Rectal smooth muscle tissue (tissue), 1 donor: ENCODE measurements around the gene MRGPRG.

ENCODE experiments used
- H3K27ac ChIP-seq: one replicate; pipeline ENCODE4 v1.7.0; 2013; ENCODE audit warnings: low read depth, low read length, inconsistent platforms
- H3K27me3 ChIP-seq: one replicate; pipeline ENCODE4 v1.7.0; 2013; ENCODE audit warnings: low read length; ENCODE audit not compliant: control insufficient read depth, insufficient read depth
- H3K36me3 ChIP-seq: one replicate; pipeline ENCODE4 v1.7.0; 2013; ENCODE audit warnings: low read length; ENCODE audit not compliant: control insufficient read depth, insufficient read depth
- H3K4me1 ChIP-seq: one replicate; pipeline ENCODE4 v1.7.0; 2013; ENCODE audit warnings: low read length; ENCODE audit not compliant: control insufficient read depth, insufficient read depth
- H3K4me3 ChIP-seq: one replicate; pipeline ENCODE4 v1.7.0; 2013; ENCODE audit warnings: low read length
- H3K9ac ChIP-seq: one replicate; pipeline ENCODE4 v1.7.0; 2013; ENCODE audit warnings: low read length

Gene MRGPRG

DNA sequence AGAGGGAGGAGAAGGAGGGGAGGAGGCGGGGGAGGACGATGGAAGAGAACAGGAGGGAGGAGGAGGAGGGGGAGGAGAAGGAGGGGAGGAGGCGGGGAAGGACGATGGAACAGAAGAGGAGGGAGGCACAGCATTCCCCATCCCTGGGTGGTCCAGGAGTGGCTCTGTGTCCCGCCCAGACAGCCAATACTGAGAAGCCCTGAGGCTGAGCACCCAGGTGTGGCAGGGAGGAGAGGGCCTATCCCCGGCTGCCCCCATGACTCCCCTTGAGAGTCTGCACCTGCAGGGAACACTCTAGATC, 12.9 kb upstream of the MRGPRG start:
- Histone ChIP-seq H3K9ac (no peak overlapping the region), H3K27ac (no peak overlapping the region), H3K4me3 (no peak overlapping the region), H3K27me3 (peaks cover 4% of the 10 kb centered on the region), H3K4me1 (no peaks in the 10 kb centered on the region), H3K36me3 (no peaks in the 10 kb centered on the region)

DNA sequence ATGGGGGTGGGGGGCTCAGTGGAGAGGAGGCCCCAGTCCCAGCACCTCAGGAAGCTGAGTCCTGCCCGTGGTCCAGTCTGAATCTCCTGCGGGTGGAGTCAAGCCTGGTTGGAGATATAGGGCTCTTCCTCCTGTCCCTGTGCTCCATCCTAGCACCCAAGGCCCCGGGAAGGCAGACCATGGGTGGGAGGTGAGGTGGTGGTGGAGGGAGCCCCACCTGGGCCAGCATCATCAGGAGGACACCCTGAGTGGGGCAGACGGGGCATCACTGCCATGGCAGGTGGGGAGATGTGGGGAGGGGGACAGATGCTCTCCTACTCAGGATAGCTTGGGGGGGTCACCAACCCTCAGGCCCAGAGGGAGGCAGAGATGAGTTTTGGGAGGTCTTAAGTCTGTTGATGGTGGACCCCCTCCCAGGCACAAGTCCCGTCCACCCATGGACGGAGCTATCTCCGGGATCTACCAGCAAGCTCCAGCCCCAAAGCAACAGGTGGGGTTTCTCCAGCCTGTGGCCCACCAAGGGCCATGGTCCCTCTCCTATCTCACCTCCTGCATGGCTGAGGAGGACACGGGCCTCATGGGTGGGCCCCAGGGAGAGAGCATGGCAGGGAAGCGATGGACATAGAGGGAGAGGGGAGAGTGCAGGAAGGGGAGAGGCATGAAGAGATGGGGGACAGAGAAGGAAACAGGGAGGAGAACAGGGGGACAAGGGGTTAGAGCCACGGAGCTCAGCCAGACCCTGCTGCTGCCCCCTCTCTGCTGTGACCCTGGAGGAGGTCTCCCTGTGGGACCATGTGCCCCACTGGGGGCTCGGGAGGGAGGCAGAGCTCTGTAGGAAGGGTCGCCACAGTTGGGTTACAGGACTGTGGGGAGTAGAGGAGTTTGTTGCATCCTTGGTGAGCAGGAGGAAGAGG, 12.3 kb upstream of the MRGPRG start:
- Histone ChIP-seq H3K27me3 (peaks cover 4% of the 10 kb centered on the region), H3K36me3 (no peaks in the 10 kb centered on the region), H3K9ac (no peak overlapping the region), H3K4me3 (no peak overlapping the region), H3K27ac (no peak overlapping the region), H3K4me1 (no peaks in the 10 kb centered on the region)

GRCh38 chr11:3229673-3230630, 11.3 kb upstream of the MRGPRG start:
- Histone ChIP-seq H3K36me3 (no peaks in the 10 kb centered on the region), H3K9ac (no peak overlapping the region), H3K4me1 (no peaks in the 10 kb centered on the region), H3K27ac (no peak overlapping the region), H3K27me3 (peaks cover 4% of the 10 kb centered on the region), H3K4me3 (no peak overlapping the region)

- Histone ChIP-seq H3K27ac (no peak overlapping the region), H3K27me3 (peaks cover 4% of the 10 kb centered on the region), H3K4me3 (no peak overlapping the region), H3K4me1 (no peaks in the 10 kb centered on the region), H3K36me3 (no peaks in the 10 kb centered on the region), H3K9ac (no peak overlapping the region)
These were observed 9.8 kb upstream of the MRGPRG start for GRCh38 chr11:3228445-3228829.

DNA sequence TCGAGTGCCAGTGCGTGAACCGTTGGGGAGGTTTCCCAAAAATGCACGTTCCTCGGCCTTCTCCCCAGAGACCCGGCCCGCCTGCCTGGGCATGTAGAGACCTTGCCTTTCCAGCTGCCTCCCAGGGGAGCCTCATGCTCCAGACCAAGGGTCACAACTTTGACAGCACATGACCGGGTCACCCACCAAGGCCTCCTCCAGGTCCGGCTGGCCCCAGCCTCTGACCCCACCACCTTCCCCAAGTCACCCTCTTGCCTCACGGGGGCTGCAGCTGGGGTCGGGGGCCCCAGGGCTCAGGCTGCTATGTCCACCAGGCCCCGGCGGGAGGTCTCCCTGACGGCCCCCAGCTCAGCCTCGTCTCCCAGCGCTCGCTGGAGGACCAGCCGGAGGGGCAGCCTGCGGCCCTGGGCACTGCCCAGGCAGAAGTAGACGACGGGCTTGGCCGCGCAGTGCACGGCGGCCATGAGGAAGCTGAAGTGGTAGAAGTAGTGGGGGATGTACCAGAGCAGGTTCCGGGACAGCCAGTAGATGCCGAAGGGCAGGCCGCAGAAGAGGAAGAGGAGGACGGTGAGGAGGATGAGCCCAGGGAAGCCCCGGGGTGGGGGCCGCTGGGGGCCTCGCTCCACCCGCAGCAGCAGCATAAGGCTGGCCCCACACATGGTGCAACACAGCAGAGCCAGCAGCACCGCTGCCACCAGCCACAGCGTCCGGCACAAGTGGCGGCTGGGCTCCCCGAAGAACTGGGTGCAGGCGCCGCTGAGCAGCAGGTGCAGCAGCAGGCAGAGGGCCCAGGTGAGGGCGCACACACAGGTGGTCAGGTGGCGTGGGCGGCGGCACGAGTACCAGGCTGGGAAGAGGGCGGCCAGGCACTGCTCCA, 9.2 kb upstream of the MRGPRG start:
- Histone ChIP-seq H3K36me3 (no peaks in the 10 kb centered on the region), H3K27ac (no peak overlapping the region), H3K27me3 (peaks cover 4% of the 10 kb centered on the region), H3K9ac (no peak overlapping the region), H3K4me3 (no peak overlapping the region), H3K4me1 (no peaks in the 10 kb centered on the region)

GRCh38 chr11:3226846-3227567, 8.4 kb upstream of the MRGPRG start:
- H3K4me1 ChIP-seq: no peaks in the 10 kb centered on the region
- H3K36me3 ChIP-seq: no peaks in the 10 kb centered on the region
- peaks cover 10% of the 10 kb centered on the region for H3K27me3 ChIP-seq
- H3K9ac ChIP-seq: no peak overlapping the region
- no peak overlapping the region for H3K4me3 ChIP-seq
- H3K27ac ChIP-seq: no peak overlapping the region

GRCh38 chr11:3225826-3226750, 7.5 kb upstream of the MRGPRG start:
- H3K4me1 ChIP-seq: no peaks in the 10 kb centered on the region
- H3K36me3 ChIP-seq: no peaks in the 10 kb centered on the region
- no peak overlapping the region for H3K4me3 ChIP-seq
- H3K9ac ChIP-seq: no peak overlapping the region
- H3K27me3 ChIP-seq: peaks cover 11% of the 10 kb centered on the region
- no peak overlapping the region for H3K27ac ChIP-seq

GRCh38 chr11:3225159-3225758, 6.6 kb upstream of the MRGPRG start:
- Histone ChIP-seq H3K27me3 (peaks cover 12% of the 10 kb centered on the region), H3K9ac (no peak overlapping the region), H3K36me3 (no peaks in the 10 kb centered on the region), H3K4me3 (no peak overlapping the region), H3K4me1 (no peaks in the 10 kb centered on the region), H3K27ac (no peak overlapping the region)

DNA sequence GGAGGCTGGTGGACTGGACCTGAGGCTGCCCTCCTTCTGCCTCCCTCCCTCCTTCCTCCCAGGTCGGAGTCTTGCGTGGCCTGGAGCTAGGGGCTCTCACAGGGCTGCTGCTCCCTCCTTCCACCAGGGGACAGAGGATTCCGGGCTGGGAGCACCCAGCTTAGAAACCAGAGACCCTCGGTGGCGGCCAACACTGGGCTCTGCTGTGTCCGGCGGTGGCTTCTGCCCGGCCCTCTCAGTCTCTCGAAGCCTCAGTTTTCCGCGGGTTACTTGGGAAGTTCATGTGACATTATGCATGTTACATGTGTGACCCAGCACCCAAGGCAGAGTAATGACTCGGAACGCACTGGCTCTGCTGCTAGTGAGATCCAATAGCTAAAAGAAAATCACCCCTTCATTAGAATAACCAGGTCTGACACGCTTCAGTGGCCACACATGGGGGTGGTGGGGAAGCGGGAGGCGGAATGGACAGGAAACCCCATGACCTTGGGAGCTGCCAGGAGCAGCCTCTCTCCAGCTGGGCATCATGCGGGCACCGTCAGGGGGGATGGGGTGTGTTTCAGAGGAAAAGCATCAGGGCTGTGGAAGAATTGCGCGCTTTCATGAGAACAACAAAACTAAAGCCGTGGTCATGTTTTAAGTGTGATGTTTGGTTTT, 5.9 kb upstream of the MRGPRG start:
- peaks cover 12% of the 10 kb centered on the region for H3K27me3 ChIP-seq
- no peaks in the 10 kb centered on the region for H3K4me1 ChIP-seq
- no peak overlapping the region for H3K4me3 ChIP-seq
- H3K9ac ChIP-seq: no peak overlapping the region
- no peak overlapping the region for H3K27ac ChIP-seq
- no peaks in the 10 kb centered on the region for H3K36me3 ChIP-seq

DNA sequence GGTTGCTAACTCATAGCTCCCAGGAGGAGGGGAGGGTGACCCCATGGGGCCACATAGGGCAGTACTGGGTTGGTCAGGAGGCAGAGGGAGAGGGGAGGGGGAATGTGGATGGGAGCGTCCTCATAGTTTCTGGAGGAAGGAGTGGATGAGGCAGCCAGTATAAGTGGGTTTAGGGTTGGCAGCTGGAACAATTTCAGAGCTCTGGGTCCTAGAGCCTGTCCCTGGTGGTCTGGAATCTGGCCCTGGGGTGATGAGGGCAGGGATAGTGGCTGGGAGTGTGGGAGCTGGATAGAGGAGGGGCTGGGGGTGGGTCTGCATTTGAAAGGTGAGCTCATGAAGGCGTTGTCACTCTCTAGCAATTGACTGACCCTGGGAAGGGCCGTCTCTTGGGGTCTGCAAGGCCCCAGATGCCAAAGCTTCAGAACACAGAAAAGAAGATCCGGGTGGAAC, 5.3 kb upstream of the MRGPRG start:
- H3K36me3 ChIP-seq: no peaks in the 10 kb centered on the region
- H3K4me1 ChIP-seq: no peaks in the 10 kb centered on the region
- H3K27ac ChIP-seq: no peak overlapping the region
- peaks cover 14% of the 10 kb centered on the region for H3K27me3 ChIP-seq
- no peak overlapping the region for H3K9ac ChIP-seq
- H3K4me3 ChIP-seq: no peak overlapping the region
